Progenitor cell of endocrine pancreas (in vitro differentiated cells): ENCODE data around the gene ITGB5. TPM values are rescaled to one million over a fixed set of nuclear protein-coding genes. Genes with fewer than 3 reads are reported as not detected.

Experiments used
- DNase-seq: peaks from one replicate; pipeline ENCODE4 v3.0.0; 2021; ENCODE audit warnings: low spot score; ENCODE audit not compliant: unreplicated experiment
- H3K27ac Mint-ChIP-seq: 2 replicates; pipeline ENCODE4 v1.8.0; 2021; ENCODE audit warnings: mild to moderate bottlenecking, moderate library complexity, mixed read lengths
- H3K27me3 Mint-ChIP-seq: 2 replicates; pipeline ENCODE4 v1.8.0; 2021; ENCODE audit warnings: mixed read lengths
- H3K36me3 Mint-ChIP-seq: 2 replicates; pipeline ENCODE4 v1.8.0; 2022; ENCODE audit warnings: mixed read lengths; ENCODE audit not compliant: insufficient read depth
- H3K4me1 Mint-ChIP-seq: 2 replicates; pipeline ENCODE4 v1.8.0; 2021; ENCODE audit warnings: low read depth, mixed read lengths
- H3K4me3 Mint-ChIP-seq: 2 replicates; pipeline ENCODE4 v1.8.0; 2021; ENCODE audit warnings: low read depth, mild to moderate bottlenecking, moderate library complexity, mixed read lengths
- H3K9me3 Mint-ChIP-seq: 2 replicates; pipeline ENCODE4 v1.8.0; 2021; ENCODE audit warnings: low read depth, mixed read lengths
- CTCF ChIP-seq: fragments of 200-600 bp; sonication (generic); IDR thresholded peaks from one replicate; pipeline ENCODE4 v1.5.0; 2021; ENCODE audit warnings: antibody characterized with exemption, mild to moderate bottlenecking; ENCODE audit not compliant: unreplicated experiment
- total RNA-seq: library from RNA; stranded (reverse); gene quantifications from 2 replicates; pipeline ENCODE4 v1.2.1, GENCODE V29; 2021

Gene ITGB5
- total RNA-seq, 1 donor from 2014 or later, result 58.8 TPM

DNA sequence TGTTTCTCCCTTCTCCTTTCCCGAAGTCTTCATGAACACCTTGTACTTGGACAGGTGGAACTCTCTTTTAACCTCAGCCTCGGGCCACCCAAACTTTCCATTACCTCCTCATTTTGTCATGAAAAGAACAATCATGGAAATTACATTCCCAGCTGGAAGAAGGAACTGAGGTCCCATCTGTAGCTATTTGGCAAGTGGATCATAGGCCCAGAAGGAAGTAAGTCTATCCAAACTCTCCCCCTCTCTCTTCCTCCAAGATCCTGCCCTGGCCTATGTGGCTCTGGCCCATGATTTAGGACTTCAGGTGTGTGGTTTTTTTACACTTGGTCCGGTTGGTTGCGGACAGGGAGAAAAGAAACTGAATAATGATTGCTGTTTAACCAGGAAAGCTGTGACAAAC, 44.1 kb downstream of the ITGB5 start:
- H3K36me3 Mint-ChIP-seq, result peaks cover 21% of the 10 kb centered on the region
- no peak overlapping the region for H3K27ac Mint-ChIP-seq
- H3K9me3 Mint-ChIP-seq, result no peaks in the 10 kb centered on the region
- H3K27me3 Mint-ChIP-seq, result no peaks in the 10 kb centered on the region
- no peak for TF ChIP-seq CTCF
- peaks cover 7% of the 10 kb centered on the region for H3K4me1 Mint-ChIP-seq
- H3K4me3 Mint-ChIP-seq, result no peak overlapping the region
- DNase-seq, result no peak

DNA sequence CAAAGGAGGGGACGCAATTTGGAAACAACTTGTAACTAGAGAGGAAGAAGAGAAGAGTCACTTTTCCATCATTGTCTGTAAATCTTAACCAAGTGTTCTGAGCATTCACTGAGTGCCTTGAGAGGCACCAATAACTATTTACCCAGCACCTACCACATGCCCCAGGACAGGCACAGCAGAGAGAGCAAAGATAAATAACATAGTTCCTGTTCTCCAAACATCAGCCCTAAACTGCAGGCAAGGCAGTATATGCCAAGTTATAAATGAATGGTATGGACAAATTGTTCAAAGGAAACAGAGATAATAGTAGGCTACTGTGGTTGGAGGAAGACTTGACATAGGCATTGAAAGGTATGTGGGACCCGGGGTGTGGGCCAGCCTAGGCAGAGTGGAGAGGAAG, 45.6 kb downstream of the ITGB5 start:
- Mint-ChIP-seq H3K4me1 (peaks cover 19% of the 10 kb centered on the region), H3K4me3 (no peak overlapping the region), H3K27me3 (no peaks in the 10 kb centered on the region), H3K9me3 (no peaks in the 10 kb centered on the region), H3K36me3 (peaks cover 15% of the 10 kb centered on the region), H3K27ac (no peak overlapping the region)
- DNase-seq, result no peak
- no peak for TF ChIP-seq CTCF

DNA sequence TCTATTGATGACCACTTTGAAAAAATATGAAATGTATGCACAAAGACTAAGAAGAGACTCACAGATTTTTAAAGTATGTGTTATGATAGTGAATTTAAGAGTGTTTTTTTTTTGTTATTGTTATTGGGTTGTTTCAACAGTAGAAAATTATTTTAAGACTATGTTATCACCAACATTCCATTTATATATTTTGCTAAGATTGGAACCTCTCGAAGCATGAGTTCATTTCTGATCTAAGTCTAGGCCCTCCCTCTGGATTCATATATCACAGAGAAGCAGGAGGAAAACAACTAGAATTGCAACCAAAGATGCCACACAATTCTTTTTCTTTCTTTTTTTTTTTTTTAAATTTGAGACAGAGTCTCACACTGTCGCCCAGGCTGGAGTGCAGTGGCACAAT, 46.8 kb downstream of the ITGB5 start:
- no peak for TF ChIP-seq CTCF
- Mint-ChIP-seq H3K36me3 (peaks cover 10% of the 10 kb centered on the region), H3K27me3 (no peaks in the 10 kb centered on the region), H3K4me1 (peaks cover 25% of the 10 kb centered on the region), H3K9me3 (no peaks in the 10 kb centered on the region), H3K27ac (no peak overlapping the region), H3K4me3 (no peak overlapping the region)
- DNase-seq, result no peak

DNA sequence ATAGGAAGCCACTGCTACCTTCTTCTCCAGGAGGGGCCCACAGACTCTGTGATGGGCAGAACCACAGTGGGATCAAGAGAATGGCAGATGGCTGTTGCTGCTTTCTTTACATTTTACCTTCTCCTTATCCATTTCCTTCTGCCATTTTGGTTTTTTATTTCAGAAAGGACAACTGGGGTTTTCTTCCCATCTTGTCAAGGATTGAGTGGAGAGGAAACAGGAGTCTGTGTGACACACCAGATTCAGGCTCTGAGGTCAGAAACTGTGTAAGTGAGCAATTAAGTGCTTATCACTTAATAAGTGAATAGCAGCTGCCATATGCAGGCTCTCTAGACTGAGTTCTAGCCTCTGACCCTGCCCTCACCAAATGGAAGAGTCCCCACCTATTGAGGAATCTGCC, 47.3 kb downstream of the ITGB5 start:
- H3K4me1 Mint-ChIP-seq, result peaks cover 30% of the 10 kb centered on the region
- no peaks in the 10 kb centered on the region for H3K9me3 Mint-ChIP-seq
- DNase-seq, result no peak
- no peak overlapping the region for H3K27ac Mint-ChIP-seq
- no peak for TF ChIP-seq CTCF
- no peak overlapping the region for H3K4me3 Mint-ChIP-seq
- no peaks in the 10 kb centered on the region for H3K27me3 Mint-ChIP-seq
- H3K36me3 Mint-ChIP-seq, result peaks cover 10% of the 10 kb centered on the region

DNA sequence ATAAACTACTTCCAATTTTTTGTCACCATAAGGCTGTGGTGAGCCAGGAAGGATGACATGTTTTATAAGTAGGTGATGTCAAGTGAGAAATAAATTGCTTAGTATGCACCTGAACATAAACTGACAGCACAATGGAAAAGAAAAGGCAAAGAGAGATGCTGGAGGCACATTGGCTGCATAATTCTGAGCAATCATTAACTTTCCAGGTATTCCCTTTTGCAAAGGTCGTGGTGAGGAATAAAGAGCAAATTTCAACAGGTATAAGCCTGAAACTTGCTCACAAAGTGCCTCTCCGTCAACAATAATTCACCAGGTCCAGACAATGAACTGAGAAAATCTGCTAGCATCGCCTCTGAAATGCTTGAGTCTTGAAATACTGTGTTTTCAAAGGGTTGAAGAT, 48.2 kb downstream of the ITGB5 start:
- DNase-seq, result no peak
- no peak overlapping the region for H3K27ac Mint-ChIP-seq
- peaks cover 10% of the 10 kb centered on the region for H3K36me3 Mint-ChIP-seq
- H3K4me1 Mint-ChIP-seq, result peaks cover 37% of the 10 kb centered on the region
- H3K27me3 Mint-ChIP-seq, result no peaks in the 10 kb centered on the region
- TF ChIP-seq CTCF, result no peak
- no peaks in the 10 kb centered on the region for H3K9me3 Mint-ChIP-seq
- no peak overlapping the region for H3K4me3 Mint-ChIP-seq
